SU-DHL-6 (cell line): ENCODE results near the gene GPX8.

Experiments
- H2AFZ ChIP-seq: fragments of 200-600 bp; sonication (generic); 2 replicates; pipeline ENCODE4 v1.6.1; 2014; ENCODE audit warnings: low read depth, mild to moderate bottlenecking, moderate library complexity, mixed read lengths, antibody characterized with exemption, low read length; ENCODE audit not compliant: severe bottlenecking
- H3F3A ChIP-seq: fragments of 200-600 bp; shearing (Covaris generic); 2 replicates; pipeline ENCODE4 v1.6.0; 2016; ENCODE audit warnings: antibody characterized with exemption, mild to moderate bottlenecking; ENCODE audit not compliant: insufficient read depth
- H3K27ac ChIP-seq: fragments of 200-600 bp; sonication (generic); 2 replicates; pipeline ENCODE4 v1.5.1; 2016; ENCODE audit warnings: low read depth, mild to moderate bottlenecking, low read length, moderate library complexity, mixed read lengths
- H3K27me3 ChIP-seq: fragments of 200-600 bp; sonication (generic), shearing (Covaris generic); 2 replicates; pipeline ENCODE4 v1.6.0; 2014; ENCODE audit warnings: mild to moderate bottlenecking, low read length
- H3K36me3 ChIP-seq: fragments of 200-600 bp; sonication (generic); 2 replicates; pipeline ENCODE4 v1.6.1; 2014; ENCODE audit warnings: mild to moderate bottlenecking, low read length, mixed read lengths
- H3K4me2 ChIP-seq: fragments of 300-600, 200-600 bp; shearing (Covaris generic), sonication (generic); 2 replicates; pipeline ENCODE4 v1.6.0; 2014; ENCODE audit warnings: low read length, low read depth, mild to moderate bottlenecking; ENCODE audit not compliant: poor library complexity, severe bottlenecking
- H3K4me3 ChIP-seq: fragments of 200-600 bp; sonication (generic); 2 replicates; pipeline ENCODE4 v1.5.1; 2014; ENCODE audit warnings: antibody characterized with exemption, low read length, mild to moderate bottlenecking, mixed read lengths; ENCODE audit not compliant: insufficient read depth, poor library complexity, severe bottlenecking
- H3K79me2 ChIP-seq: fragments of 200-600 bp; sonication (generic); 2 replicates; pipeline ENCODE4 v1.6.1; 2014; ENCODE audit warnings: mild to moderate bottlenecking, low read length, moderate library complexity; ENCODE audit not compliant: insufficient read depth
- H3K9ac ChIP-seq: fragments of 200-600 bp; sonication (generic); 2 replicates; pipeline ENCODE4 v1.7.0; 2014; ENCODE audit warnings: mild to moderate bottlenecking, low read length
- H3K9me2 ChIP-seq: fragments of 200-600 bp; sonication (generic); replicated peaks from 2 replicates; pipeline ENCODE4 v1.6.1; 2014; ENCODE audit warnings: low read length; ENCODE audit not compliant: insufficient read depth
- H3K9me3 ChIP-seq: fragments of 200-600 bp; sonication (generic); 2 replicates; pipeline ENCODE4 v1.6.1; 2014; ENCODE audit warnings: low read length, mixed read lengths; ENCODE audit not compliant: insufficient read depth
- H4K20me1 ChIP-seq: fragments of 200-600 bp; sonication (generic); 2 replicates; pipeline ENCODE4 v1.6.1; 2014; ENCODE audit warnings: low read depth, mild to moderate bottlenecking, antibody characterized with exemption, low read length, moderate library complexity, mixed read lengths
- EZH2phosphoT487 ChIP-seq: fragments of 200-600 bp; sonication (generic), shearing (Covaris generic); conservative IDR thresholded peaks from 2 replicates; pipeline ENCODE4 v1.6.1; 2018; ENCODE audit warnings: mild to moderate bottlenecking, antibody characterized with exemption, low read length, moderate library complexity, mixed read lengths
- TF ChIP-seq, protein P1 (sequence below): fragments of 200-600 bp; sonication (generic); IDR thresholded peaks from one replicate; pipeline ENCODE4 v1.5.1; 2017; ENCODE audit warnings: antibody characterized with exemption, mild to moderate bottlenecking, low read length, moderate library complexity; ENCODE audit not compliant: insufficient read depth, poor library complexity, severe bottlenecking

Gene GPX8

DNA sequence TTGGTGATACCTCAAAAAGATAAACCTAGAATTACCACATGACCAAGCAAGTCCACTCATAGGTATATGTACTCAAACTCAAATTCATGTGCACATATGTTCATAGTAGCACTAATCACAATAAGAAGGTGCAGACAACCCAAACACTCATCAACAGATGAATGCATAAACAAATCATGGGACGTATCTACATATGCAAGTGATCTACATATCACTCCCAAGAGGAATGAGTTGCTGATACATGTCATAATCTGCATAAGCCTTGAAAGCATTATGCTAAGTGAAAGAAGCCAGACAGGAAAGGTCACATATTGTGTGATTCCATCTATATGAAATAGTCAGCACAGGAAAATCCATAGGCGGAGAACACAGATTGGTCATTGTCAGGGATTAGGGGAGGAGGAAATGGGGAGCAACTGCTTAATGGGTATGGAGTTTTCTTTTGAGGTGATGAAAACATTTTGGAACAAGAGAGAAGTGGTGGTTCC is 10.6 kb upstream of the GPX8 start:
- Histone ChIP-seq H3K79me2 (no peaks in the 10 kb centered on the region), H3K36me3 (no peaks in the 10 kb centered on the region), H3K9ac (no peak overlapping the region), H4K20me1 (no peaks in the 10 kb centered on the region), H3K9me2 (no peaks in the 10 kb centered on the region), H3K4me2 (no peak overlapping the region), H3K27ac (no peak overlapping the region), H3K4me3 (no peak overlapping the region), H3K9me3 (no peaks in the 10 kb centered on the region), H2AFZ (no peak overlapping the region), H3F3A (no peaks in the 10 kb centered on the region), H3K27me3 (0 out of 2 replicates have a peak, but pooled peaks cover 3% of the 10 kb centered on the region)
- no peak for TF ChIP-seq EZH2phosphoT487
- TF ChIP-seq, protein P1, sequence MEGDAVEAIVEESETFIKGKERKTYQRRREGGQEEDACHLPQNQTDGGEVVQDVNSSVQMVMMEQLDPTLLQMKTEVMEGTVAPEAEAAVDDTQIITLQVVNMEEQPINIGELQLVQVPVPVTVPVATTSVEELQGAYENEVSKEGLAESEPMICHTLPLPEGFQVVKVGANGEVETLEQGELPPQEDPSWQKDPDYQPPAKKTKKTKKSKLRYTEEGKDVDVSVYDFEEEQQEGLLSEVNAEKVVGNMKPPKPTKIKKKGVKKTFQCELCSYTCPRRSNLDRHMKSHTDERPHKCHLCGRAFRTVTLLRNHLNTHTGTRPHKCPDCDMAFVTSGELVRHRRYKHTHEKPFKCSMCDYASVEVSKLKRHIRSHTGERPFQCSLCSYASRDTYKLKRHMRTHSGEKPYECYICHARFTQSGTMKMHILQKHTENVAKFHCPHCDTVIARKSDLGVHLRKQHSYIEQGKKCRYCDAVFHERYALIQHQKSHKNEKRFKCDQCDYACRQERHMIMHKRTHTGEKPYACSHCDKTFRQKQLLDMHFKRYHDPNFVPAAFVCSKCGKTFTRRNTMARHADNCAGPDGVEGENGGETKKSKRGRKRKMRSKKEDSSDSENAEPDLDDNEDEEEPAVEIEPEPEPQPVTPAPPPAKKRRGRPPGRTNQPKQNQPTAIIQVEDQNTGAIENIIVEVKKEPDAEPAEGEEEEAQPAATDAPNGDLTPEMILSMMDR: no peak

DNA sequence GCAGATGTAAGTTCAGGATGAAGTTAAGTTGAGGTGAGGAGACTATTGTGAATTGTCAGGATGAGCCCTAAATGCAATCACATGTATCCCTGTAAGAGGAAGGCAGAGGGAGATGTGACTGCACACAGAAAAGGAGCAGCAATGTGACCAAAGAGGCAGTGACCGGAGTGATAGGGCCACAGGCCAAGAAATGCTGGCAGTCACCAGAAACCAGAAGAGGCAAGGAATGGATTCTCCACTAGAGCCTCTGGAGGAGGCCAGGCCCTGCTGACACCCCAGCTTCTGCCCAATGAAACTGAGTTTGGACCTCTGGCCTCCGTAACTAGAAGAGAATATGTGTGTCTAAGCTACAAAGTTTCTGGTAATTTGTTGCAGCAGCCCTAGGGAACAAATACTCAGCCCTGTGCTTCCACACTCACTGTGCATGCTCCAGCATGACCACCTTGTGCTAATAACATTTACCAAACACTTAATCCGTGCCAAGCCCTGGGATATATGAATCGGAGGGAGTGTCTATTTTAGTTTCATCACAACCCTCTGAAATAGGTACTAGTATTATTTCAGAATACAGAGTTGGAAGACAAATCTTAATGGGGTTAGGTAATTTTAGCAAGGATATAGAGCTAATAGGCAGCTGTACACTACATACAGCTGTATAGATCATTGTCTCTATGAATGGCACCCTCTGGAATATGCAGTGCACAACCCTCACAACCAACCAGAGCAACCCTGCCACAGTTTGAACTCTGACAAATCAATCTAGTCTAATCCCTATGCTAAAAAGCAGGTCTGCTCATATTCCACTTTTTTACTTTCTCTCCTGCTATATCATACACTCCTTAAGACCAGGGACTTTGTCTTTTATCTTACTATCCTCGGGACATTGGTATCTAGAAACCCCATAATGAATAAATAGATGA is 7.8 kb upstream of the GPX8 start:
- no peak overlapping the region for H3K27ac ChIP-seq
- no peak overlapping the region for H2AFZ ChIP-seq
- H3K4me2 ChIP-seq: no peak overlapping the region
- no peaks in the 10 kb centered on the region for H4K20me1 ChIP-seq
- TF ChIP-seq, protein P1: no peak
- no peak for TF ChIP-seq EZH2phosphoT487
- H3K4me3 ChIP-seq: no peak overlapping the region
- no peaks in the 10 kb centered on the region for H3K36me3 ChIP-seq
- no peaks in the 10 kb centered on the region for H3K9me2 ChIP-seq
- no peaks in the 10 kb centered on the region for H3F3A ChIP-seq
- no peaks in the 10 kb centered on the region for H3K79me2 ChIP-seq
- H3K9me3 ChIP-seq: no peaks in the 10 kb centered on the region
- H3K9ac ChIP-seq: no peak overlapping the region
- no peaks in the 10 kb centered on the region for H3K27me3 ChIP-seq

DNA sequence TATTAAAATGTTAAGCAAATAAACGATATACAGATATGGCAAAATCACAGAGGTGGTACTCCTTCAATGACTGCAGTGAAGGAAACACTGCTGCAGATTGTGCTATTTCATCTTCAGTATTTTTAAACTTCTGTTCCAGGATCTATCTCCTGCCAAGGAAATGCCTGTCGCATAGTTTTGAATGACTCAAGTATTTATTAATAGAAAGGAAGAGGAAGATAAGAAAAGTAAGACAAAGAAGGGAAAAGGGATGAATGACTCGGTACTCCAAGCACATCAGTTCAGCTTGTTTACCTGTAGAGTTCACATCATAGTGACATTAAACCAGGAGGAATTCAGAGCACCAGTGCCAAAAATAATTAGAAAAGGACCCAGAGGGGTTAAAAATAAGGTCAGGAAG is 5.1 kb upstream of the GPX8 start:
- no peak overlapping the region for H3K4me2 ChIP-seq
- TF ChIP-seq EZH2phosphoT487: no peak
- TF ChIP-seq, protein P1: no peak
- no peaks in the 10 kb centered on the region for H3K9me2 ChIP-seq
- H3K4me3 ChIP-seq: no peak overlapping the region
- H3K9ac ChIP-seq: no peak overlapping the region
- no peaks in the 10 kb centered on the region for H3K36me3 ChIP-seq
- no peak overlapping the region for H2AFZ ChIP-seq
- H3K79me2 ChIP-seq: no peaks in the 10 kb centered on the region
- no peaks in the 10 kb centered on the region for H4K20me1 ChIP-seq
- no peaks in the 10 kb centered on the region for H3K27me3 ChIP-seq
- no peaks in the 10 kb centered on the region for H3F3A ChIP-seq
- no peaks in the 10 kb centered on the region for H3K9me3 ChIP-seq
- H3K27ac ChIP-seq: no peak overlapping the region
